Umbilical cord (tissue), 2 donors: ENCODE results near the gene RNF144A. TPM values are rescaled to one million over a fixed set of nuclear protein-coding genes. Genes with fewer than 3 reads are reported as not detected.
"Not testable (repeated sequence)": the region's sequence is repeated elsewhere in the genome, so short reads cannot be mapped to it uniquely, and the experiment has no call there.

Experiments
- DNase-seq: peaks from one replicate; pipeline ENCODE4 v3.0.0-alpha.2; 2015; ENCODE audit warnings: low spot score
- total RNA-seq: library from RNA; depleted of rRNA; stranded (reverse); fragments of >200 nt; gene quantifications from one replicate; pipeline ENCODE4 v1.2.3, GENCODE V29; 2014; ENCODE audit warnings: low replicate concordance; ENCODE audit not compliant: insufficient read depth

The RNF144A gene
- total RNA-seq: 5.8 TPM

DNA sequence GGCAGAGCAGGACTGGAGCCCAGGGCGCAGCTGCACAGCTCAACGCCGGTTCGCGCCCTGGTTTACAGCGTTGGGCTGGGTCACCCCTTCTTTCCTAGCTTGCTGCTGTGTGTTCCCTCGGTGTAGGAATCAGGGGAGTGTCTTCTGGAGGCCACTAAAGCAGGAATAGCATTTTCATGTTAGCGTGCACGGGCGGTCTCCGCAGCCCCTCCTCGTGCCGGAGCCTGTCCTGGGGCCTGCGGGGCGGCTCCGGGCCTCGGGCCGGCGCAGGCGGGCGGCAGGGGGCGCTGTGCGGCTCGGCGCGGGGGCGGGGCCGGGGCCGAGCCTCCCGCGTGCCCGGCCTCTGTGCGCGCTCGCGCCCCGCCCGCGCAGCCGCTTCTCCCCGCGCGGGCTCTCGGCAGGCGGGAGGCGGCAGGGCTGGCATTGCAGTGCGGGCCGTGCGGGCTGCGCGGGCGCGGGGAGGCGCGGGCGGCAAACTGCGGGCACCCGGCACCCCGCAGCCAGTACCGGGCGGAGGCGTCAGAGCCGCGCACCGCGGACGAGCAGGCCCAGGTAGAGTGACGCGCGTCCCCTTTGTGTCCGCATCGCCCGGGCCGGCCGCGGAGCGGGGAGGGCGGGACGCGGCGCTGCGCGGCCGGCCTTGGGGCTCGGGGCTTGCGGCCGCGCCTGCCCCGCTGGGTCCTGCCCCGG is at the start of gene RNF144A:
Gene RNF144A, plus strand, starts transcription at position 342 of the 690 bp plus-strand sequence. CDS start 79,515 bp downstream, outside the sequence.
- peak; percentile 68 for DNase-seq

- DNase-seq: no peak
Observed at GRCh38 chr2:6872394-6872793, 44.8 kb upstream of the RNF144A start.

DNA sequence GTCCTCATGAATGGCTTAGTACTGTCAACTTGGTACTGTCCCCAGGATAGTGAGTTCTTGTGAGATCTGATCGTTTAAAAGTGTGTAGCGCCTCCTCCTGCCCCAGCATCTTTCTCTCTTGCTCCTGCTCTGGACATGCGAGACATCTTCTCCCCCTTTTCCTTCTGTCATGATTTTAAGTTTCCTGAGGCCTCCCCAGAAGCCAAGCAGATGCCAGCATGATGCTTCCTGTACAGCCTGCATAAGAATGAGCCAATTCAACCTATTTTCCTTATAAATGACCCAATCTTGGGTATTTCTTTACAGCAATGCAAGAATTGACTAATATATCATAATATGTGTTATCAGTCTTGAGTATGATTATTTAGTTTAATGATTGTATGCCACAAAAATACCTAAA is 43.2 kb upstream of the RNF144A start:
- DNase-seq: no peak

- DNase-seq: no peak
Observed at GRCh38 chr2:6876309-6876708, 40.9 kb upstream of the RNF144A start.

GRCh38 chr2:6877402-6878304 is 39.6 kb upstream of the RNF144A start, which contains the start of gene RSAD2:
TSS of gene RSAD2 (plus strand) at chr2:6877777. CDS start at chr2:6877801, 24 bp downstream.
- peak; percentile 35 for DNase-seq

DNA sequence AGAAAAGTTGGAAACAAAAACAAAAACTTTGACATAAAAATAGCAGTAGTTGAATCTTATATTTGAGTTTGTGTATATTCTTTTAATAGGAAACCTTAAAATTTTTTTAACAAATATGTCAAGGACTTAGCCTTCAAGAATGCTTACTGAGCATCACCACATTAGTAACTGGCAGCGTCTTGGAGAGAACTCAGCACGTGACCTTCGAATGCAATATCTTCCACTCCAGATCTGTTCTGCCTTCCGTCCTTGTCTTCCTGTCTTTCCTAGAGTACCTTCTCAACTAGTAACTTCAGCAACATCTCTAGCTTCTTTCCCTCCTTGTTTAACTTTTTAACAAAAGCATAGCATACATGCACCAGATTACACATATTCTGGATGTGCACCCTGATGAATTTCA is 38.7 kb upstream of the RNF144A start:
- DNase-seq: no peak

- no peak for DNase-seq
Observed at GRCh38 chr2:6879011-6879410, 38.2 kb upstream of the RNF144A start.

- no peak for DNase-seq
Observed at GRCh38 chr2:6880200-6880733, 36.9 kb upstream of the RNF144A start.

DNA sequence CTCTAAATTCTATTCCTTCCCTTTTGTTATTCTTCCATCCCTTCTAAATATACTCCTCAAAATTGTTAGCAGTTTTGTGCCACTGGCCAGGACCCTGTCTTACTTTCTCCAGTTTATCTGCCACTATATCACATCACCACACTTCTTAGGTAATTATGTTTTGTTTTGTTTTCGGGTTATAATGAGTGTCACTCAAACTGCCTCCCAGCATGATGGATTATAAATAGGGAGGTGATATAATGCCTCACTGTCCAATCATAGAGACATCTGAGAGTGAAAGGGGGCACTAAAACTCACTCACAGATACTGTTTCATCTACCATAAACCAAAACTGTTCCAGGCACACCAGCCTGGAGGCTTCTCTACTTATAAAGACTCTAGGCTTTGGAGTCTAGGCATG is 36.2 kb upstream of the RNF144A start:
- DNase-seq: no peak

- no peak for DNase-seq
Observed at GRCh38 chr2:6881516-6881915, 35.7 kb upstream of the RNF144A start.

DNA sequence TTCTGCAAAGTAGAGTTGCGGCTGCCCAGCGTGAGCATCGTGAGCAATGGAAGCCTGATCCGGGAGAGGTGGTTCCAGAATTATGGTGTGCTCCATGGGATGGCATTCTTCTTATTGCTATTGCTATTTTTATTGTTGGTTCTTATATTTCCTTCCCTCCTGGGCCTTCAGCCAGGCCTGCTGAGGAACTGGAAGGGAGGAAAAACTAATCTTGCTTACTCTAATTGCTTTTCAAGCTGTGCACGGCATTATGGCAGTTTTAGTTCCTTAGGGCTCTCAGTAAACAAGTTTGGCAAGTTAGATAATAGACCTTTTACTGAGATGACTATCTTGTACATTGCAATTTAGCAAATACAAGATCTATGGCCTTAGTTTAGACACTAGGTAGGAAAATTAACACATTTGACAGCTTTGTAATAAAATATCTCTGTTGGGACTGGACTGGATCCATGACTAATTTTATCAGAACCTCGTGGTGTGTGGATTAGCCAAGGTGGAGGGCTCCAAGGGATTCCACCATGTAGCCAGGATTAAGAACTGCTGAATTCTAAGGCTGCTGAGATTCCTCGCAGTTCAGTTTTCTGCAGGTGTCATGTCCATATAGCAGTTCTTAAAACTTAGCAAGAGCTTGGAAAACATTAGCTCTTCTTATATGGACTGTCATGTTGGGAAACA is 33.6 kb upstream of the RNF144A start:
- DNase-seq: peak; percentile 22

GRCh38 chr2:6885551-6885950 is 31.7 kb upstream of the RNF144A start:
- no peak for DNase-seq

DNA sequence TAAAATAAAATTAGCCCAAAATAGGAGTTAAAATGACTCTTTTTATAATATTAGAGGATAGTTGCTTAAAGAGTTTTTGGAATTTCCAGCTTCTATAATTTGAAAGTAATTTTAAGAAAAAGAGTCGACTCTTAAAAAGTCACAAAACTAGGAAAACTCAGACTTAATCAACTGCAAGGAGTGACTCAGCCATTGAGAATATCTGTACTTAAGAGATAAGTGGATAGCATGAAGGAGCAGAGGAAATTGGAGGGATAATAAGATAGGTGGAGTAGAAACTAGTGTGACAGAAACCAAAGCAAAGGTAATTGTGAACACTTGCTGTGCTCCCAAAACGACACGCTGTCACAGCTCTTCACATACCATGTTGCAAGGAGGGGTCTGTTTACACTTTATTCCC is 31.2 kb upstream of the RNF144A start:
- no peak for DNase-seq

DNA sequence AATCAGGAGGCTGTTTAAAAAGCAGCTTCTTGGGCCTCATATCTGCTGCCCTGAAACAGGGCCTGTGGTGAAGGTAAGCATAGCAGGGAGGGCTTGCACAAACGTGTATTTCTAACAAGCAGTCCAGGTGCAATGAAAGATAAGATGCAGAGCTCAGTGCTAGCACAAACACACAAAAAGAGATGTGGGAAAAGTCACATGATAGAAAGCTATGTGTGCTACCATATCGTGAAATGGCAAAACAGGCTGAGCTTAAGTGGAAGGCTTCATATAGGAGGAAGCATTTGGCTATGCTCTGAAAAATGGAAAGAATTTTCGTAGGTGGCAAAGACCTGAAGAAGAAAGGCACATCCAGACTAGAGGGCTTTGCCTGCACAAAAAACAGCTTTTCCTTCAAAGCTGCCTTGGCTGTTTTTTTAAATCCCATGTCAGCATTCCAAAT is 29.4 kb upstream of the RNF144A start:
- DNase-seq: no peak

DNA sequence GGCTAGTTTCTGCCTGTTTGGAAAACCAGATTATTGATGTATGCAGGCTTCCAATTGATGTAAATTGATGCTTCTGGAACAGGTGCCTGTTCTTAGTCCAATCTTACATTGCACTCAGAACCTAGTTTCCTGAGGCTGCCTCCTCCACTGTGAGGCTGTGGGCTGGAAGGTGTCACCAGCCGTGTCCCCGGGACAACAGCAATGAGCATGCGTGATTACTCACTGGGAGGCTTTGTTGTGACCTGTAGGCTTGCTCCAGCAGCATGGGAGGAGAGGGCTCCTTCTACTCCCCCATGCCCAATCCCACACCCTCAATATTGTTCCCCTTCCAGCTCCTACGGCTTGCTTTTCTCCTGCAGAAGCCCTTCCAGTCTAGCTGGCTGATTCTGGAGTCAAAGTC is 28.5 kb upstream of the RNF144A start:
- DNase-seq: no peak

- no peak for DNase-seq
Observed at GRCh38 chr2:6893876-6894482, 23.2 kb upstream of the RNF144A start.

DNA sequence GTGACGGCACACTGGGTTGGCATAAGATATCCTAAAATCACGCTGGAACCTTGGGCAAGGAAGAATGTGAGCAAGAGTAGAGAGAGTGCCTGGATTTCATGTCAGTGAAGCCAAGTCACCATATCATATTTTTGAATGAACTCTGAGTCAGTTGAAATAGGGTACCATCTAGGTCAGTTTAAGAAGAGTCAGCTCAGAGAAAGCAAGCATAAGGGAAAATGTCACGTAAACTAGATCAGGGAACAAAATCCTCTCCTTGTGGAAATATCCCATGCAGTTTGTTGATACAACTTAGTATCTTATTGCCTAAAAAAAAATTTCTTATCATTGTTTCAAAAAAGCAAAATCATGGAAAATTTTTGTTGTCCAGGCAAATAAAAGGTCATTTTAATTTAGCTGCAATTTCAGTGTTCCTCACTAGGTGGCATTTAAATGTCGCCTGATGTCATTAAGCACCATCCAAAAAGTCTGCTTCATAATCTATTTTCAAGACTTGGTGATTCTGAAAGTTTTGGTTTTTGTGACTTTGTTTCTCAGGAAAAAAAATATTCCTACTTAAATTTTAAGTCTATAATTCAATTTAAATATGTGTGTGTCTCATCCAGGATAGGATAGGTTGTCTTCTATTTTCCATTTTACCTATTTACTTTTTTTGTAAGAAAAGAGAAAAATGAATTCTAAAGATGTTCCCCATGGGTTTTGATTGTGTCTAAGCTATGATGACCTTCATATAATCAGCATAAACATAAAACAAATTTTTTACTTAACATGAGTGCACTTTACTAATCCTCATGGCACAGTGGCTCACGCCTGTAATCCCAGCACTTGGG is 20.1 kb upstream of the RNF144A start:
- peak; percentile 59 for DNase-seq

DNA sequence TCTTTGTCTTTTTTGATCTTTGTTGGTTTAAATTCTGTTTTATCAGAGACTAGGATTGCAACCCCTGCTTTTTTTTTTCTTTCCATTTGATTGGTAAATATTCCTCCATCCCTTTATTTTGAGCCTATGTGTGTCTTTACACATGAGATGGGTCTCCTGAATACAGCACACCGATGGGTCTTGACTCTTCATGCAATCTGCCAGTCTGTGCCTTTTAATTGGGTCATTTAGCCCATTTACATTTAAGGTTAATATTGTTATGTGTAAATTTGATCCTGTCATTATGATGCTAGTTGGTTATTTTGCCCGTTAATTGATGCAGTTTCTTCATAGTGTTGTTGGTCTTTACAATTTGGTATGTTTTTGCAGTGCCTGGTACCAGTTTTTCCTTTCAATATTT is 14.6 kb upstream of the RNF144A start:
- DNase-seq: not testable (repeated sequence)

DNA sequence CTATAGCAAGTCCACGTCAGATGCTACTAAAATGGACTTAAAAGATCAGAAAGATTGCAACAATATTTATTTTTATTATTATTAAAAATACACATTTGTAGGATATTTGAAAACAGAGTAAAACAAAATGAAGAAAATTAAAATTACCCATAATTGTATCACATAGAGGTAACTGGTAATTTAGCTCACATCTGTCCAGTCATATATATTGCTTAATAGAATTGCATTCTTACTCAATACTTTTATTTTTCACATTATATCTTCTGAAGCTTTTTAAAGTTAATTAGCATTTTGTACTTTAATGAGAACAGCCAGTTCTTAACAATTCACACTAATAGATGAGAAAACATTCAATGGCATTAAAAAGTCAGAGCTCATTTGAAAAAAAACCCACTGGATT is 11.5 kb upstream of the RNF144A start:
- DNase-seq: no peak

DNA sequence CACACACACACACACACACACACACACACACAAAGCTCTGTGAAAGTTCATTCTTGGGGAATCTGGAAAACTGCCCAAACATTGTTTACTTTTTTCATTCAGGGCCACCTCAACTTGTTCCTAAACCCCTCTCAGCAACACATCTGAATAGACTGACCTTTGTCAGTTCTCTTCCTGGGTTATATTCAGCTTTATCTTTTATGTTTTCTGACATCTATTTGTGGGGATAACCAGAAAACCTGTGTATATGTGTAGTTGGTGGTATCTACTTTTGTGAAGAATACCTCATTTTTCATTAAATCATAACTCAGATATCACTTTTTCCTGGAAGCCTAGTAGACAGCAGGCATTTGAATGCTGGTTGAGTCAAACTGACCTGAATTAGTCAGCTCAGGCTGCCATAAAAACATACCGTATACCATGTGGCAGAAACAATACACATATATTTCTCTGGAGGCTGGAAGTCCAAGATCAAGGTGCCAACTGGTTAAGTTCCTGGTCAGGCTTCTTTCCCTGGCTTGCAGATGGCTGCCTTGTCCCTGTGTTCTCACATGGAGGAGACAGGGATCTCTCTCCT is 11.0 kb upstream of the RNF144A start:
- DNase-seq: no peak
